ENCODE measurements around the gene HDGFL3.

- TF ChIP-seq CTCF (IDR thresholded peaks at IDR 0.05) (no peak), POLR2A (IDR thresholded peaks at IDR 0.05) (no peak)
Measured at GRCh38 chr15:83092309-83092976, 115.2 kb downstream of the HDGFL3 start.

All from breast epithelium (tissue), 3 donors.